SK-N-DZ (cell line): ENCODE measurements around the gene ROBO3.
A peak's percentile ranks its signal among the peaks of the same experiment; 100 is the strongest.

Experiments used
- DNase-seq: peaks from one replicate; pipeline ENCODE4 v3.0.0-alpha.2; 2015; ENCODE audit warnings: low spot score

ROBO3 gene

DNA sequence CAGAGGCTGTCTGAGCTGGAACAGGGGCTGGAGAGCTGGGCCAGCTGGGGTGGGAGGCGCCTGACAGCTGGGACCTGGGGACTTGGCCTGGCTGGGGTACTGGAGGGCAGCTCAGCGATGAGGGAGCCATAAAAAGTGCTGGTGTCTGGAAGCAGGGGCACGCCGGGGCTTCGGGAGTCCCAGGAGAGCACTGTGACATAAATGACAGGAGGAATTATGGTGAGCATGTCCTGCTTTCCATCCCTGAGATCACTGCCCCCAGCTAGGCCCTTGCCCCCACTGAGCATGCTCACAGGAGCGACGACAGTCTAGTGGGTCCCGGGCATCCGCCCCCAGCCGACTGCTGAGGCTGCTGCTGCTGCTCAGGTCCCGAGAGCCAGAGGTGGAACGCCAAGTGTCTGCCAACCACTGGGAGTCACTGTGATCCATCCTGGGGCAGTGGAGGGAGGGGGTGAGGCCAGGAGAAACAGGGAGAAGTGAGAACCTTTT, 26.2 kb downstream of the ROBO3 start:
- peak; percentile 72 for DNase-seq

DNA sequence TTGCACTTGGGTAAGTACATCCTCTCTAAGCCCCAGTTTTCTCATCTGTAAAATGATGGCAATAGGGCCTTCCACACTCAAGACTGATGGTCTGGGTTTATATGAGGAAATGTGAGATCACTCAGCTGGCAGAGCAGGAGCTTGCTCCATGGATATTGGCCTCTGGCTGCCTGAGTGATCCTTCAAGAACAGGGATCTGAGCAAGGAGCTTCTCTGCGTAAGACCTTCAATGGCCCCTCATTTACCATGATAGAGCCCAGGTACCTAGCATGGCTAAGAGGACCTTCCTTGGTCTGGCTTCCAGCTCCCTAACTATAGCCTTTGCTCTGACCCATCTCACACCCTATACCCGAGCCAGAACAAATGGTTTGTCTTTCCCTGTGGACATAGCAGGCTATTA, 26.9 kb downstream of the ROBO3 start:
- DNase-seq: no peak

DNA sequence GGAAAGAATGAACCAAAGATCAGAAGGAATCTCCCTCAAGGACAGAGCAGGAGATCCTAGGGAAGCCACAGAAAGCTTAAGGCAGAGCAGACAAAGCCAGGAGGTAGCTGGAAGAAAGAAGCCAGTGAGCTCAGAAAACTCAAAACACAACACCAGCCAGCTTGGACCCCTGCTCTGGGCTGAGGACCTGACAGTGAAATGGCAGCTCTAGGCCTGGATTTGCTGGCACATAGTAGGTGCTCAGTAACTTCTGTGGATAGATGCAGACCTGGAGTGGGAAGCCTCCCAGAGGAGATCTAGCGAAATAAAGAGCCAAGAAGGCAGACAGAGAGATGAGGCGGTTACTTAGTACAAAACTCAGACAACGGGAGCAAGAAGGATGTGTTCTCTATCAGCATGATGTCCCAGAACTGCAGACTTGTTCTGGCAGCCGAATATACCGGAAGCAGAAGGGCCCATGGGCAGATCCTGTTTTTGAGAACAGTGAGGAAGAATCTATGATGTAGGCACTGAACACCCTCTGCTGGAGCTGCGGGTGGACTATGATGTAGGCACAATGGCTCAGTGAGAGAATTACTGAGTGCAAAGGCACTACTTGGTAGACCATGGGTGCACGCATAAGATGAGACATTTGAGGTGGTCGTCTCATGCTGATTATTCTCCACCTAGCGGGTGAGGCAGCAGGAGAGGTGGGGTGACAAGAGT, 27.7 kb downstream of the ROBO3 start:
- DNase-seq: no peak

GRCh38 chr11:124893781-124894401, 28.7 kb downstream of the ROBO3 start:
- no peak for DNase-seq

- no peak for DNase-seq
Measured at GRCh38 chr11:124894606-124895430, 29.6 kb downstream of the ROBO3 start.

- no peak for DNase-seq
Measured at GRCh38 chr11:124895471-124895971, 30.3 kb downstream of the ROBO3 start.

- DNase-seq: no peak
Measured at GRCh38 chr11:124896071-124896750, 31.0 kb downstream of the ROBO3 start.

DNA sequence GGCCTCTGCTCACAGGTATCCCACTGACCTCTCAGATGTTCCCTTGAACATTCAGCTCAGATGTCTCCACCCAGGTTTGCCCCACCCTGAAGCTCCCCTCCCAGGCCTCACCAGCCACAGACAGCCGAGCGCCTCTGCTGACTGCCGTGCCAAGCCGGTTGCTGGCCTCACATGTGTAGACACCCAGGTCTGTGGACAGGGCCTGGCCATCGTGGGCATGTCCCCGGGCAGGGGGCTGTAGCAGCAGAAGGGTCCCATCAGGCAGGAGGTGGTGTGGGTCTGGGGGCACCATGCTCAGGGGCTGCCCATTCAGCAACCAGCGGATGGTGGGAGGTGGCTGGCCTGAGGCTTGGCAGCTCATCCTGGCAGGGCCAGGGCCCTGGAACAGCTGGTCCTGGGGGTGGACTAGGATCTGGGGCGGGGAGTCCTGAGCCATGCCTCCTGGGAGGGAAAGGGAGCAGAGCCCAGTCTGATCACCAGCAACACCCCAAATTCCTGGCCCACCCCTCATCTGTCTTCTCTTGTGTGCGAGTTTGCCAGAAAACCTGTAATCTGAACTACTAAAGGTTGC, 31.7 kb downstream of the ROBO3 start:
- DNase-seq: no peak

GRCh38 chr11:124897674-124898262, 32.5 kb downstream of the ROBO3 start, which contains the start of gene ROBO4:
Gene ROBO4 (minus strand): TSS chr11:124897865. CDS start chr11:124897795, 70 bp downstream.
- DNase-seq: no peak

- no peak for DNase-seq
Measured at GRCh38 chr11:124898263-124898680, 33.0 kb downstream of the ROBO3 start.

DNA sequence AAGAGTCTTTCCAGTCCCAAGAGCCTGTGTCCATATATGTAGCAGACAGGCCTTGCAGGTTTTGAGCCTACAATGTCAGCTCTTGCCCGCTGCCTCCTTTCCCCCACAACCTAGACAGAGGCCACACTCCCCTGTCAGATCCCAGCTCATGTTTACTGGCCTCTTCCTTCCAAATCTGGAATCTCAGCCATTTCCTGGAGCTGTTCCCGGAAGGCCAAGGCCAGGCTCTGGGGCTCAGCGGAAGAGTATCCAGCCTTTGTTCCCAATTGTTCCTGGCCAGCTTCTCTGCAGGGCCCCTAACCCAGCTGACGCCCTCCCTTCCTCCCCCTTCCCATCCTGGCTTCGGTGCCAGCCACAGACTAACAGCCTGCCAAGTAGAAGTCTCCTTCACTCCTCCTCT, 33.5 kb downstream of the ROBO3 start:
- DNase-seq: no peak

DNA sequence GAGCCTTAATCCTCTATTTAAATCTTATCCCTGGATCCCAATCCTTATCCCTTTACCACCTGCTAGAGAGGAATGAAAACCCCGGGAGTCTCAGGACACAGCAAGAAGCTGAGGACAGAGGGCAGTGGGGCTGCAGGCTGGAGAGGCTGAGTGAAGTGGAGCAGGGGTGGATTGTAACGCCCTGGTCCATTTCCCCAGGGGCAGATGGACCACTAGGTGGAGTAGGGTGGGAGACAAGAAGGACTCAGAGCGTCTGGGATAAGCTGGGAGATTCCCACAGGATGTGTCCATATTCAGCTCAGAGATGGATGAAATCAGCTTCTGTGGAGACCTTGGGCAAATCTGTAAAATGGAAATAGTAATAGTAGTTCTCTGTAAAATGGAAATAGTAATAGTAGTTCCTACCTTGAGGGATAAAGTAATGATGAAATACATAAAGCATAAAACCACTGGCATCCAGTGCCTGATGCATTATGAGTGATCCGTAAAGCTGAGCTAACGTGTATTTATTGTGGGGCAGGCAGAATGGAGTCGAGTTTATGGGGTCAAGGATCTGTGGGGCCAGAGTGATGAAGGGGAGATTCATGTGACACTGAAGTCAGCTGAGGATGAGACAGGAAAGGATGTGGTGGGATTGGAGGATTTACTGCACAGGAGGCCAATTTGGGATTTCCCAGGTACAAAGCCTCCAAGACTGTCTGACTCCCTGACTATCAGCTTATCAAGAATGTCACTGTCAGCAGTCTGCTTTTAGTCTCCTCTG, 34.3 kb downstream of the ROBO3 start:
- no peak for DNase-seq

DNA sequence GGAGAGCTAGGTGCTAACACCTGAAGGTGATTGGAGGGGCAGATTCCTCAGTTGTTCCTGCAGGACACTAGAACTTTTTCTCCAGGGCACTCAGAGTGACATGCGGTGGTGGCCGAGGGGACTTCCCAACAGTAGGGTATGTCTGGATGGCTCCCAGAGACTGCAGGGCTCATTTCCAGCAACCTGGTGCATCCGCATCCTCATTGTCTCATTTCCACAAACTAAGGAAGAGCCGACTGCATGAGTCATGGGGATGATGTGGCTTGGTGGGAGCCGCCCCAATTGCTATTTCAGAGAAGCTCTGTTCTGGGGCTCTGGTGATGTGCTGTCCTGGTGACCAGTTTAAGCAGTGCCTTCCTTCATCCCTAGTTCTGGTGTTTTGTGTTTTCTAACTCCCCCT, 35.2 kb downstream of the ROBO3 start:
- no peak for DNase-seq

- DNase-seq: no peak
Measured at GRCh38 chr11:124902616-124903015, 37.4 kb downstream of the ROBO3 start.

DNA sequence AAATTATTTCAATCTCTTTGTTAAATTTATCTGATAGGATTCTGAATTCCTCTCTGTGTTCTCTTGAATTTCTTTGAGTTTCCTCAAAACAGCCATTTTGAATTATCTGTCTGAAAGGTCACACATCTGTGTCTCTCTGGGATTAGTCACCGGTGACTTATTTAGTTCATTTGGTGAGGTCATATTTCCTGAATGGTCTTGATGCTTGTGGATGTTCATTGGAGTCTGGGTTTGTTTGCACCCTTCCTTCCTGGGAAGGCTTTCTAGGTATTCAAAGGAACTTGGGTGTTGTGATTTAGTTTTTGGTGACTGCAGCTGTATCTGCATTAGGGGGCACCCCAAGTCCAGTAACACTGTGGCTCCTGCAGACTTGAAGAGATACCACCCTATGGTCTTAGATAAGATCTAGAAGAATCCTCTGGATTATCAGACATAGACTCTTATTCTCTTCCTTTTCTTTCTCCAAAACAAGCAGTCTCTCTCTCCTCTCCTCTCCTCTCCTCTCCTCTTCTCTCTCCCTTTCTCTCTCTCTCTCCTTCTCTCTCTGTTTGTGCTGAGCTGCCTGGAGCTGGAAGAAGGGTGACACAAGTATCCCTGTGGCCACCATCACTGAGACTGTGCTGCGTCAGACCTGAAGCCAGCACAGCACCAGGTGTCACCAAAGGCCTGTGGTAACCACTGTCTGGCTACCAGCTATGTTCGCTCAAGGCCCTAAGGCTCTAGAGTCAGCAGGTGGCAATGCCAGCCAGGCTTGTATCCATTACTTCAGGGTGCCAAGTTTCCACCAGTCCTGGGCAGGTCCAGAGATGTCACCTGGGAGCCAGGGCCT, 50.5 kb downstream of the ROBO3 start:
- no peak for DNase-seq

- DNase-seq: no peak
Measured at GRCh38 chr11:124916370-124916710, 51.1 kb downstream of the ROBO3 start.

DNA sequence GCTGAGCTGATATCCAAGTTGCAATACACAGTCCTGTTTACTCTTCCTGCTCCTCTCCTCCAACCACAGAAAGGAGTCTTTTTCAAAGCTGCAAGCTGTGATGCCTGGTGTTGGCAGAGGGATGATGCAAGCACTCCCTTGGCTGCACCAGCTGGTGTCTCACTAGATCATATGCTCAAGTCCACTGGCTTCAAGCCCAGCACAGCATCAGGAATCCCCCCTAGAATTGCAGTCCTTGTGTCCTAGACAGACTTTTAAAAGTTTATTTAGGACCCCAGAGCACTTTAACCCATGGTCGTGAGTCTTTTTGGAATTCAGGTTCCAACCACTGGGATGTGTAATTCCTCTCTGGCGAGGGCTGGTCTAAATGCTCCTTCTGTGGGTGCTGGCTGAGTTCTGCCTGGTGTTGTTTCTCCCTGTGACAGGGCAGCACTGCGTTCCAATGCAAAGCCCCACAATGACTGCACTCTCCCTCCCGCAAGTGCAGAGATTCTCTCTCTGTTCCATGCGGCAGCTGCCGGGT, 51.9 kb downstream of the ROBO3 start:
- no peak for DNase-seq

DNA sequence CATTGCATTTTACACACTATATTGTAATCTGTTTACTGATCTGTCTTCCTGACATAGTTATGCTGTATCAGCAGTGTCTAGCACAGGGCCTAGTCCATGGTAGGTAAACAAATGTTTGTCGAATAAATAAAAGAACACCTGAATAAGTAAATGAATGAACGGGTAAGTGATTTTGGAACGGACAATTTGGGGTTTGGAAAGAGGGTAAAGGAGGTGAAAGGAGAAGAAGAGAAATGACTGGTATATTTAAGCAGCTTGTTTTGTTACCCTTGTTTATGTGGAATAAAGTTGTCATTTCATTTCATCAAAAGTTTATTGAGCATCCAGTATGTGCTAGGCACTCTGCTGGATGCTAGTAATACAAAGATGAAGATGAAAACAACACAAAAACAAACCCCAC, 53.7 kb downstream of the ROBO3 start, which contains the start of gene HEPN1:
Gene HEPN1 (plus strand): TSS at position 301 of the 400 bp plus-strand sequence.
- DNase-seq: no peak

- no peak for DNase-seq
Measured at GRCh38 chr11:124919898-124920297, 54.7 kb downstream of the ROBO3 start.
